GM18519 (cell line): ENCODE data around the gene ADGRD1.

ENCODE experiments used
- ATAC-seq: cut with Tn5 transposase; IDR thresholded peaks from one replicate; pipeline ENCODE4 v1.9.1; 2021; ENCODE audit warnings: mild to moderate bottlenecking, moderate library complexity; ENCODE audit not compliant: unreplicated experiment, low FRiP score

ADGRD1 gene

DNA sequence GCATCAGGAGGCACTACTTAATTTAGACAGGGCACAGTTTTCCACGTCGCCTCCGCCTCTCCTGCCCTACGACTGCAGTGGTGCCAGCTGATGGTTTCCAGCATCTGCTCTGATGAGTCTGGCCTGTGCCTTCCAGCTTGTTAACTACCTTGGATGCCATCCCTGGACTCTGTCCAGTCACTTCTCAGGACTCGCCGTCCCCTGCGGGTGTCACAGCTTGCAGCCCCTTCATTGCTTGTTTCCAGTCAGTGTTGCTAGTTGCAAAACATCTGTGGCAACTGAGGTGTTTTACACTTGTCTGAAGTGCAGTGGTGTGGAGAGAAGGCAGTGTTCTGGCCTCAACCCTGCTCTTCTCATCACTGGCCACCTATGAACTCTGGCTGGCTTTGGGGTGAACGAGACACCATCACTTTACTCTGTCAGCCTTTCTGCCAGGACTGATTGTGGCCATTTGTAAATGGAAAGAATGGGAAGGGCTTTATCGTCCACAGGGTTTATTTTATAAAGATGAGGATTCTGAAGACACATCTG is 8.3 kb downstream of the ADGRD1 start:
- no peak for ATAC-seq

GRCh38 chr12:130965214-130965613 is 11.5 kb downstream of the ADGRD1 start:
- ATAC-seq: no peak

- ATAC-seq: no peak
Measured at GRCh38 chr12:130965668-130966067, 12.0 kb downstream of the ADGRD1 start.

DNA sequence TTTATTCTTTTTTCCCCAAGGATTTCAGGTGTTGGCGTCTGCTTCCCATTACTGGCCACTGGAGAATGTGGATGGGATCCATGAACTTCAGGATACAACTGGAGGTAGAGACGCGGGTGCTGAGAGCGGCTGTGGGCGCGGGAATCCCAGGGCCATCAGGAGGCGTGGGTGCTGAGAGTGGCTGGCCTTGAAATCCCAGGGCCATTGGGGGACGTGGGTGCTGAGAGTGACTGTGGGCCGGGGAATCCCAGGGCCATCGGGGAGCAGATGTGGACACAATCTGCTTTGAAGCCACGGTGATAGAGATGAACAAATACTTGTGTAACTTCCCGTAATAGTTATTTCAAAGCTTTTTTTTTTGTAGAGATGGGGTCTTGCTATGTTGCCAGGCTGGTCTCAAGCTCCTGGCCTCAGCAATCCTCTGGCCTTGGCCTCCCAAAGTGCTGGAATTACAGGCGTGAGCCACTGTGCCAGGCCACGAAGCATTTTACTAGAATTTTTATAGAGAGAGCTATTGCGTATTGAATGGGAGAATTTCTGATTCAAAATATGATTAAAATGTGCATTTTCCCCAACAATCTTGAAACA is 12.8 kb downstream of the ADGRD1 start:
- no peak for ATAC-seq

DNA sequence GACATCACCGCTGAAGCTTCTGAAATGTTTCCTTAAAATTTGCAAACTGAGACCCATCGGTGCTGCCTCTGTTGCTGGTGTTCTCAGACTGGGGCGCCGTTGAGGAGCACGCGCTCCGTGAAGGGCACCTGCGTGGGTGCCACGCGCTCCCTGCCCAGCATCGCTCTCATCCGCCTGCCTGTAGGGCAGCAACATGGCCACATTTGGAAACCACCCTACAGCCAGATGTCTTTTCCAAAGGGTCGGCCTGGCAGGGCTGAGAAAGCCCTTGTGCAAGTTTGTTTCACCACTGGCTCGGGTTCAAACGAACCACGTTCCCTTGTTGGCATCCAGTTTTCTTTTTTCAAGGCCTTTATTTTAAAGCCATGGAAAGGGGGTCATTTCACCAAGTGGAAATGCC is 13.9 kb downstream of the ADGRD1 start:
- ATAC-seq: no peak

- ATAC-seq: no peak
Measured at GRCh38 chr12:130968611-130969010, 14.9 kb downstream of the ADGRD1 start.

GRCh38 chr12:130969223-130969622 is 15.5 kb downstream of the ADGRD1 start:
- no peak for ATAC-seq

GRCh38 chr12:130970165-130970907 is 16.6 kb downstream of the ADGRD1 start:
- ATAC-seq: no peak

GRCh38 chr12:130970908-130971233 is 17.2 kb downstream of the ADGRD1 start:
- no peak for ATAC-seq

GRCh38 chr12:130971925-130972585 is 18.3 kb downstream of the ADGRD1 start:
- ATAC-seq: no peak

DNA sequence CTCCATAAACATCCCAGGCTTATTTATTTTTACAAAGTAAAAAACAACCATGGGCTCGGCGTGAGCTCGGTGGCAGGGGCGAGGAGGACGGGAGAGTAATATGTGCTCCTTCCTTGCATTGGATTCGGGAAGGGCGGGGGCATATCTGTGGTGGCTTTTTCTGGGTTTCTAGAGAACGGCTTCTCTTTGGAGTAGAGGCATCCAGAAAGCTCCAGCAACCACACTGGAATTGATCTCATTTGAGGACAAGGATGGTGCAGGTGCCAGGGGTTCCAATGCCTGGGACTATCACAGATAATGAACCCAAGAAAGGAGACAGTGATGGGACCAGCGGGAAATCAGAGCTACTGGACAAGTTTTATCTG is 18.9 kb downstream of the ADGRD1 start:
- no peak for ATAC-seq

GRCh38 chr12:130973109-130973508 is 19.4 kb downstream of the ADGRD1 start:
- ATAC-seq: no peak

- no peak for ATAC-seq
Measured at GRCh38 chr12:130973906-130974305, 20.2 kb downstream of the ADGRD1 start.

GRCh38 chr12:130975116-130975515 is 21.4 kb downstream of the ADGRD1 start:
- no peak for ATAC-seq

DNA sequence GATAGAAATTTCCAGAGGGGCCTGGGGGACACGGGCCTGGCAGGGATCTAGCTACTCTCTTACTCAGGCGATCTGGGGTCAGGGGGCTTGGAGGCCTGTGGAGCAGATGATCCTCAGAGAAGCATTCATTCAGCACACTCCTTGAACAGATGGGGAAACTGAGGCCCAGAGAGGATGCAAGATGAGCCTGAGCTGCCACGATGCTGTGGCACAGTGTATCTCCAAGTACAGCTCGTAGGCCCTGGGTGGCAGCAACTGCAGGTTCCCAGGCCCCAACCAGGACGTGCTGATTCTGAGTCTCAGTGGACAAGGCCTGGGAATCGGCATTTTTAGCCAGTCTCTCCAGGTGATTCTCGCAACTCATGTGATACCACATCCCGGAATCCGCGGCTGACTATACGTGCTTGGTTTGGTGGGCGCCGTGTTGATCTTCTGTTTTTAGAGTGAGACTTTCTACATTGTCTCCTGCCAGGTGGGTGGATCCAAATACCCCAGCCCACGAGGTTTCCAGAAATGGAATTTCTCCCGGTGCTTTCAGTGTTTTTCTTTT is 22.5 kb downstream of the ADGRD1 start:
- no peak for ATAC-seq

- no peak for ATAC-seq
Measured at GRCh38 chr12:130977046-130977742, 23.5 kb downstream of the ADGRD1 start.

DNA sequence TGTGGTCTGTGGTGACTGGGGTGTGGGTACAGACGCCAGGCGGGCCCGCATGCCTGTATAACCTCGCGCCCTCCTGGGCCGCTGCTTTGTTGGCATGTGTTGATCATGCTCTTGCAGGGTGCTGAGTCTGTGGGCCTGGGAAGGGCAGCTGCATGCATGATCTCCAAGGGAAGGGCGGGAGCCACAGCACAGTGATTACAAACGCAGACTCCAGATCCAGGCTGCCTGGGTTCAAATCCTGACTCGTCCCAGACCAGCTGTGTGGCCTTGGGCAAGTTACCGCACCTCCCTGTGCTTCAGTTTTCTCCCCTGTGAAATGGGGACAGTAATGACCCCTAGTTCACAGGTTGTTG is 24.0 kb downstream of the ADGRD1 start:
- no peak for ATAC-seq

GRCh38 chr12:130978785-130979184 is 25.1 kb downstream of the ADGRD1 start:
- no peak for ATAC-seq

GRCh38 chr12:130981074-130981742 is 27.5 kb downstream of the ADGRD1 start:
- no peak for ATAC-seq

- no peak for ATAC-seq
Measured at GRCh38 chr12:130981911-130982310, 28.2 kb downstream of the ADGRD1 start.
